ENCODE measurements around the gene HOXB3.

Gene HOXB3

DNA sequence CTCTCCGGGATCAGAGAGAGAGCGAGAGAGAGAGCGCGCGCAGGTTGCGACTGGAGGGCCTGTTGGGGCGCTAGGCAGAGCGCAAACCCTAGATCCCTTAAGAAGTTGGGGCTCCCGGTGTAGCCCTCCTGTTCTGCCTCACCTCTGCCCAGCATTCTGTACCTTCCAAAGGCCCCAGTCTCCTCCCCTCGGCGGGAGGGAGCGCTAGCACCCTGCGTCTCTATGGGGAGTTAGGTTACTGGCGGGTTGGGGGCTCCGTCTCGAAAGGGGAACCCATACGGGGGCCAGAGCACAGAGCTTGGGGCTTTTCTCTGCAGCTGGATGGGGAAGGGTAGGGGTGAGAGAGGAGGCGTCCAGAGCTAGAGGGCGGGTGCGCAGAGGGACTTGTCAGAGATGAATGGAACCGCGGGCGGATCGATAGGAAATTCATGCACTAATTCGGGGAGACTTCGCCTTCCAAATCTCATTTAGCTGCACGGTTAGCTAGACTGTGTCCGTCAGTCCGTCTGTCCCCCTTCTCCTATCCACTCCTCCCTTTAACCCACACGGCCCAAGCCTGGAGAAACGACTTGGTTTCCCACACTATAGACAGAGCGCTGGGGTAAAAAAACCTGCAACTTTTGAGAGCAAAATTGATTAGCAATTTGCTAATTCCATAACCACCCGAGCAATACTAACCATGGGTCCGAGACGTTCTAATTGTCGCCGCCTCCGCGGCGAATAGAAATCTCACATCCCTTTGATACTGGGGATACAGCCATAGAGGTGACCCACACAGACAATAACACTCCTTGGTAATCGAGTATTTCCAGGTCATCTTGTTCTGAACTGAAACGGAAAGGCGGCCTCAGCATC lies 11.2 kb downstream of the HOXB3 start:
- 1 to 3% methylated on average over 26 to 33 of the region's 43 CpGs for WGBS, 2 experiments (ENCODE audit: insufficient coverage in 2 of 2)
- Histone ChIP-seq H3K36me3 (ENCODE audit: control insufficient read depth, insufficient read depth, low read length) (no peaks in the 10 kb centered on the region), H3K27ac (ENCODE audit: low read depth, low read length, severe bottlenecking) (peak overlapping the region; percentile 55), H3K4me1 (ENCODE audit: control insufficient read depth, insufficient read depth, low read length, poor library complexity, severe bottlenecking) (peaks cover 17% of the 10 kb centered on the region), H3K4me3 (ENCODE audit: extremely low read depth, insufficient read depth, low read length, poor library complexity, severe bottlenecking) (peak overlapping the region; percentile 37), H3K9me3 (ENCODE audit: control insufficient read depth, low read length) (no peaks in the 10 kb centered on the region)

DNA sequence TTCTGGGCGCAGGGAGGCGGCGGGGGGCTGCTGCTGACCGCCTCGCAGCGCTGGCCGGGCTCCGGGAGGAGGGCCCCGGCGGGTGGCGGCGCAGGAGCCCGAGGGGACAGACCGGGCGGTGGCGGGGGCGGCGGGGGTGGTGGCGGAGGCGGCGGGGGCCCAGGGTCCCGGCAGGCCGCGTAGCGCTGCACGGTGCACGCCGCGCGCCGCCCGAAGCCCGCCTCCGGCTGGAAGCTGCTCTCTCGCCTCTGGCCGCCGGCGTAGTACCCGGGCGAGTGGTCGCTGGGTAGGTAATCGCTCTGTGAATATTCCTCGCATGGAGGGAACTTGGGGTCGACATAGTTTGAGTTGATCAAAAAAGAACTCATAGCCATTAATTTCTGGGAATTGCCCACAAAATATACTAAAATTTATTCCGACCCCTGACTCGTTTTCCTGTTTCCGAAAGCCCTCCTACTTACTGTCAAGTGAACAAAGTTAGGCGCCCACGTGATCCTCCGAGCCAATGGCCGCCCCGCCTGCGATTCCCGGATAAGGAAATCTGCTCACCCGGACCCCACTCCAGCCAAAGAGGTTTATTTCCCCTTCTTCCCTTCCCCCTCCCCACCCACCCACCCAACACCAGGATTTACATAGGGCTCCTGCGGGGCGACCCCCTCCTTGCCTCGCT lies 12.0 kb downstream of the HOXB3 start, which contains the start of gene HOXB4:
Gene HOXB4, minus strand, starts transcription at position 405 of the 670 bp plus-strand sequence. Its CDS starts 31 bp downstream, at position 374.
- no peaks in the 10 kb centered on the region for H3K36me3 ChIP-seq (ENCODE audit: control insufficient read depth, insufficient read depth, low read length)
- H3K9me3 ChIP-seq (ENCODE audit: control insufficient read depth, low read length): no peaks in the 10 kb centered on the region
- peak within 1 kb of the TSS; percentile 55 for H3K27ac ChIP-seq (ENCODE audit: low read depth, low read length, severe bottlenecking)
- peaks cover 20% of the 10 kb centered on the region for H3K4me1 ChIP-seq (ENCODE audit: control insufficient read depth, insufficient read depth, low read length, poor library complexity, severe bottlenecking)
- peak within 1 kb of the TSS; percentile 37 for H3K4me3 ChIP-seq (ENCODE audit: extremely low read depth, insufficient read depth, low read length, poor library complexity, severe bottlenecking)
- 1 to 2% methylated on average over 9 to 36 of the region's 58 CpGs for WGBS, 2 experiments (ENCODE audit: insufficient coverage in 2 of 2)

DNA sequence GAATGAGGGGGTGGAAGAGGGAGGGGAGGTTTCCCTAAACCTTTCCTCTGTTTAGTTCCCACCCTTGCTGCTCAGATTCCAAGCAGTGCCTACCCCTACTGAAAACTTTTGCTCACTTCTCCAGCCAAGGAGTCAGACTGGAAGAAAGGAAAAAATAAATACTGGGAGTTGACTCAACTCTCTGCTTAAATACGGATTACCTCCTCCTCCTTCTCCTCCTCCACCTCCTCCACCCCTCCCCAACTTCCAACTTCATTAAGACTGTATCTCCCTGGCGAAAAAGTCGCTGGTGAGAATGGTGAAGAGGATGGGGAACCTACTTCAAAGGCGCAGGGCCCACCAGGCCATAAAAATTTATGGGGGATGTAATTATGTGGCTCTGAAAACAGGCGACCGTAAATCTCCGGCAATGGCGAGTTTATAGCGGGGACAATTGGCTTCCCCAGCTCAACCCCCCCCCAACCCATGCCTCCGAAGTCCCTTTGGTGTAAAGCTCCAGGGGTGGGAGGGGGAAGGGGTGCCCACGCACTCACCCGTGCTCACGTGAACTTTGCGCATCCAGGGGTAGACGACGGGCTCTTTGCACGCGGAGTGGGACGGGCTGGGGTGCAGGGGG lies 12.6 kb downstream of the HOXB3 start:
- WGBS, 2 experiments (ENCODE audit: insufficient coverage in 2 of 2): 0 to 6% methylated on average over 3 to 10 of the region's 19 CpGs
- Histone ChIP-seq H3K36me3 (ENCODE audit: control insufficient read depth, insufficient read depth, low read length) (no peaks in the 10 kb centered on the region), H3K4me1 (ENCODE audit: control insufficient read depth, insufficient read depth, low read length, poor library complexity, severe bottlenecking) (peaks cover 20% of the 10 kb centered on the region), H3K4me3 (ENCODE audit: extremely low read depth, insufficient read depth, low read length, poor library complexity, severe bottlenecking) (peak overlapping the region; percentile 35), H3K9me3 (ENCODE audit: control insufficient read depth, low read length) (no peaks in the 10 kb centered on the region), H3K27ac (ENCODE audit: low read depth, low read length, severe bottlenecking) (peak overlapping the region; percentile 55)

DNA sequence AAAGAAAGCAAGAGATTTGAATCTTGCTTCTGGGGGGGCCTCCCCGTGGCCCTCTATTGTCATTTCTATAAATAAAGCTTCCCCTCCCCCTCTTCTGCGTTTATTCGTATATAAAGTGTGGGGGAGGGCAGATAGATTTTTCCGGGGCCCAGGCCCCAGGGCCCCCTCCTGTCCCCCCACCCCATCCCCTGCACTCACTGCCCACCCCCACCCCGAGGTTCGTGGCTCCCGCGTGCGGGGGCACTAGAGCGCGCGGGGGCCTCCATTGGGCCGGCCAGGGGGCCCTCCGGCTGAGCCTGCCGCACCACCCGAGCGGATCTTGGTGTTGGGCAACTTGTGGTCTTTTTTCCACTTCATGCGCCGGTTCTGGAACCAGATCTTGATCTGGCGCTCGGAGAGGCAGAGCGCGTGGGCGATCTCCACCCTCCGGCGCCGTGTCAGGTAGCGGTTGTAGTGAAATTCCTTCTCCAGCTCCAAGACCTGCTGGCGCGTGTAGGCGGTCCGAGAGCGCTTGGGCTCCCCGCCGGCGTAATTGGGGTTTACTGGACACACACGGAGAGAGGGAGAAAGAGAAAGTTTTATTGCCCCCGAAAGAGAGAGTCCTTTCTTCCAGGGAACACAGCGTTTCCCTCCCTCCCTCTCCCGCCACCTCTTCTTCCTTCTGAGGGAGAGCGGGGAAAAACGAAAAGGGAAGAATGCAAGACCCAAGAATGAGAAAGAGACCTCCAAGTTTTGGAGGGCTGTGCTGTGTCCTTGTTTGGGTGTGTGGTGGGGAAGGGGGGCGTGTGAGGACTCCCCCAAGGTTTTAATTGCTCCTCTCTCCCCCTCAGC lies 13.3 kb downstream of the HOXB3 start:
- Histone ChIP-seq H3K27ac (ENCODE audit: low read depth, low read length, severe bottlenecking) (peak overlapping the region; percentile 55), H3K4me3 (ENCODE audit: extremely low read depth, insufficient read depth, low read length, poor library complexity, severe bottlenecking) (peak overlapping the region; percentile 35), H3K36me3 (ENCODE audit: control insufficient read depth, insufficient read depth, low read length) (no peaks in the 10 kb centered on the region), H3K4me1 (ENCODE audit: control insufficient read depth, insufficient read depth, low read length, poor library complexity, severe bottlenecking) (peaks cover 21% of the 10 kb centered on the region), H3K9me3 (ENCODE audit: control insufficient read depth, low read length) (no peaks in the 10 kb centered on the region)
- WGBS, 2 experiments (ENCODE audit: insufficient coverage in 2 of 2): 3 to 6% methylated on average over 12 to 16 of the region's 43 CpGs

DNA sequence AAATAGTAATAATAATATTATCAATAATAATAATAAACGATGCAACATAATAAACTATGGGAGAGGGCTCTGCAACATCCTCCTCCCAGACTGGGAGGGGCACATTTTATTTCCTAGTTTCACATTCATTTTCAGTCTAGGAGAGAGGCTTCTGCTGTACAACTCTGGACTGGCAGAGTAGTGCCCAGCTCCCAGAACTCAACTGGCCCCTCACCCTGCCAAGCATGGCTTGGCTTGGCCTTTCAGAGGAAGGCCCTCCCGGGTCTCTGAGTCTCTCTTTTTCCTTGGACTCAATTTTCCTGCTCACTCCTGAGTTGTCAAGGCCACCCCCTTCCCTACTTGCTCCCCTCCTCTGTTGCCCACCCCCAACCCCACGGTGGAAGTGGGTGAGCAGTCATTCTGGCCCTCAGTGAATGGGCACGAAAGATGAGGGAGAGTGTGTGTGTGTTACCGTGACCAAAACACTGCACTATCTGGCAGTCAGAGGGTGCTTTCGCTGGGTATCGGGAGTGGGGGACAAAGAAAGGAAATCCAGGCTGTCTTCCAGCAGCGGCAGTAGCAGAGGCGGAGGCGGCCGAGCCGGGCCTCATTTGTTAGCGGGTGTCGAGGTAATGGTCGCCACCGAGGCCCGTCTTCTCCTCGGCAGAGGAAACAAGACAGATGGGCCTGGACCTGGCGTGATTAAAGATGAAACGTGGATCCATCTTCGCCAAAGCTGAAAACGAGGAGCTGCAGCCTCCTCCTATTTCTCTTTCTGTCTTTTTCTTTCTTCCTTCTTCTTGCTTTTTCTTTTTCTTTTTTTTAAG lies 14.2 kb downstream of the HOXB3 start:
- no peaks in the 10 kb centered on the region for H3K36me3 ChIP-seq (ENCODE audit: control insufficient read depth, insufficient read depth, low read length)
- peak overlapping the region; percentile 26 for H3K27ac ChIP-seq (ENCODE audit: low read depth, low read length, severe bottlenecking)
- peaks cover 28% of the 10 kb centered on the region for H3K4me1 ChIP-seq (ENCODE audit: control insufficient read depth, insufficient read depth, low read length, poor library complexity, severe bottlenecking)
- 0 to 8% methylated on average over 8 to 17 of the region's 22 CpGs for WGBS, 2 experiments (ENCODE audit: insufficient coverage in 2 of 2)
- peak overlapping the region; percentile 35 for H3K4me3 ChIP-seq (ENCODE audit: extremely low read depth, insufficient read depth, low read length, poor library complexity, severe bottlenecking)
- H3K9me3 ChIP-seq (ENCODE audit: control insufficient read depth, low read length): no peaks in the 10 kb centered on the region

DNA sequence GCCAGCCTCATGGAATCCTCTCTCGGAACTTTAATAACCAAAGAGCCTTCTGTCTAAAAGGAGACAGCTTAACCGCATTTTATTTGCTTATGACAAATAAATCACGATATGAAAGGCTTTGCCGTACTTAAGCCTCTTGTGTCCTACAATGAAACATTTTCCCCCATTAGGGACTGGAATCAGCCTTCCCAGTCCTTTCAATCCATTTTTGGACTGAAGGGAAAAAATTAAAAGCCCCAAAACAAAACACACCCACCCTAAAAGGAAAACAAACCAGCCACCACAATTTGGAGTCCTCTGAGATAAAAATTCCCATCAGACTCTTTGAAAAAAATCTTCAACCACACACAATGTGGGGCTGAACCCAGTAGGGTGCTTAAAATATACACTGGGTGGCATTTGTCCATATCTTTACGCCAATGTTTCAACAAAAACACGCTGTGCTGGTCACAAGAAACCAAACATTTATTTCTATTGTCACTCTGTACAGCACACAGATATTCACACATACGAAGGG lies 14.9 kb downstream of the HOXB3 start:
- Histone ChIP-seq H3K27ac (ENCODE audit: low read depth, low read length, severe bottlenecking) (no peak overlapping the region), H3K4me1 (ENCODE audit: control insufficient read depth, insufficient read depth, low read length, poor library complexity, severe bottlenecking) (peaks cover 34% of the 10 kb centered on the region), H3K4me3 (ENCODE audit: extremely low read depth, insufficient read depth, low read length, poor library complexity, severe bottlenecking) (no peak overlapping the region), H3K9me3 (ENCODE audit: control insufficient read depth, low read length) (no peaks in the 10 kb centered on the region), H3K36me3 (ENCODE audit: control insufficient read depth, insufficient read depth, low read length) (no peaks in the 10 kb centered on the region)
- 25% methylated on average over 5 to 6 of the region's 7 CpGs for whole genome bisulfite sequencing, 2 experiments (ENCODE audit: insufficient coverage in 2 of 2)

DNA sequence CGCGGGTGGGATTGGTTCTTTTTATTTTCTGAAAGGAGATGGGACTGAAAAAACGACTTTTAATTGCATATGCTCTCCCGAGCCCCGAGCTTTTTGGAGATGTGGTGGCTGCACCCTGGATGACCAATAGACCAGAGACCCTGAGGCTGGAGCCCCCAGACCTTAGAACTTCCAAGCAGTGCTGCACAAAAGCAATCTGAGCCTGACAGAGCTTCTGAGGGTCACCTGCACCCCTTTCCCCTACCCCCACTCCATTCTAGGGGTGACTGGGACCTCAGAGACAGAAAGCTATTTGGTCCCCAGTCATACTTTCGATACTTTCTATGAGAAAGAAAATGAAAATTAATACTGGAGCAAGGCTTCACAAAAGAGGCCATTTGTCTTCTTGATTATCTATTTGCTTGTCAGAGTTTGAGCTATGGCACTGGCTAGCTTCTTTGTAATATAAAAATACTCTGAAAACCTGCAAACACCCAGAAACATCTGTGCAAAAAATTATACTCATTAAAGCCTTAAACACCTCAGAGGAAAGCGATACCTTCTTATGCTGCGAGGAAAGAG lies 15.5 kb downstream of the HOXB3 start:
- H3K36me3 ChIP-seq (ENCODE audit: control insufficient read depth, insufficient read depth, low read length): no peaks in the 10 kb centered on the region
- peak overlapping the region; percentile 60 for H3K27ac ChIP-seq (ENCODE audit: low read depth, low read length, severe bottlenecking)
- H3K9me3 ChIP-seq (ENCODE audit: control insufficient read depth, low read length): no peaks in the 10 kb centered on the region
- H3K4me1 ChIP-seq (ENCODE audit: control insufficient read depth, insufficient read depth, low read length, poor library complexity, severe bottlenecking): peaks cover 39% of the 10 kb centered on the region
- 12 to 14% methylated on average over 5 to 7 of the region's 8 CpGs for WGBS, 2 experiments (ENCODE audit: insufficient coverage in 2 of 2)
- no peak overlapping the region for H3K4me3 ChIP-seq (ENCODE audit: extremely low read depth, insufficient read depth, low read length, poor library complexity, severe bottlenecking)

DNA sequence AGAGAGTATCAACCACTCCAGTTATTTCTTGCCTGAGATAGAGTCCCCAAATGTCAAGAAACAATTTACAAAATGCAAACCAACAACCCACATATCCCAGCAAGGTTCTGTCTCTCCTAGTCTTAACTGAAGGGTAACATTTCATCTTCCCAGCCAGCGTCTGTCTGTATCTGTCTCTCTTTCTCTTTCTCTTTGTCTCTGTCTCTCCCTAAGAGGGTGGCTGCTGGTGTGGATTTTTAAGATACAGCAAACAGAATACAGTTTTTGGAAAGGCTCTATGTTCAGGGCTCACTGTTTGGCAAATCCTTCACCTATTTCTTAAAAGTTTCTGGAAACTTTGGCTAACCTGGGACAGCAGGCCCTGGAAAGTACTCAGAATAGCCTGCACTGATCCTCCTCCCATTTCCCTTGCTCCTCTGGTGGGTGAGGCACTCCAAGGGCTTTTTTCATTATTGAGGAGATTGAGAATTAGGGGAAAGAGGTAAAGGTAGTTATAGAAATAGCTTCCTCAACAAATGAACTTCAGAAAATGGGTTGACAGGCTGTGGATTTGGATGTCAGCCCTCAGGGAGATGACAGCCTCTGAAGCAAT lies 18.1 kb downstream of the HOXB3 start:
- Histone ChIP-seq H3K36me3 (ENCODE audit: control insufficient read depth, insufficient read depth, low read length) (no peaks in the 10 kb centered on the region), H3K27ac (ENCODE audit: low read depth, low read length, severe bottlenecking) (peak overlapping the region; percentile 90), H3K9me3 (ENCODE audit: control insufficient read depth, low read length) (no peaks in the 10 kb centered on the region), H3K4me1 (ENCODE audit: control insufficient read depth, insufficient read depth, low read length, poor library complexity, severe bottlenecking) (peaks cover 35% of the 10 kb centered on the region), H3K4me3 (ENCODE audit: extremely low read depth, insufficient read depth, low read length, poor library complexity, severe bottlenecking) (no peak overlapping the region)
- WGBS, 2 experiments (ENCODE audit: insufficient coverage in 2 of 2): 33% methylated on average over 1 of the region's 1 CpG; no CpG with 5 or more reads in 1 of the 2 experiments

All from mesodermal cell (in vitro differentiated cells).